SK-N-SH (cell line): ENCODE results near the gene PROSER2. TPM values are rescaled to one million over a fixed set of nuclear protein-coding genes. Genes with fewer than 3 reads are reported as not detected.

Experiments used
- CTCF ChIA-PET: fragments of 300-600, 350-600 bp; formaldehyde crosslinking; extraction: SDS; loops from one replicate; lab custom pipeline; 2021; lab: Yijun Ruan, JAX
- POLR2A ChIA-PET: fragments of 350-600 bp; sonication (Branson Sonifier 250); formaldehyde crosslinking; extraction: SDS; loops from one replicate; lab custom pipeline; 2020; ENCODE audit warnings: antibody characterized with exemption, inconsistent platforms; lab: Yijun Ruan, JAX
- DNase-seq: peaks from one replicate; pipeline ENCODE4 v3.0.0; 2012
- H2AFZ ChIP-seq: fragments of 200-600 bp; sonication (generic); 2 replicates; pipeline ENCODE4 v1.8.1; 2016; ENCODE audit warnings: antibody characterized with exemption, mild to moderate bottlenecking, low read depth
- H3F3A ChIP-seq: fragments of 200-600 bp; sonication (generic); replicated peaks from 2 replicates; pipeline ENCODE3; 2016; ENCODE audit warnings: antibody characterized with exemption, mild to moderate bottlenecking; ENCODE audit not compliant: insufficient read depth
- H3K27ac ChIP-seq, 2 experiments: fragments of 200-500 bp in 1 of 2; fragments of 200-600 bp in 1 of 2; sonication (Bioruptor generic) in 1 of 2; sonication (generic), shearing (Covaris generic) in 1 of 2; 2 replicates each; pipeline versions ENCODE4 v1.5.1 to v1.6.1; 2014 to 2016; ENCODE audit warnings: low read depth in 2 of 2, inconsistent platforms in 1 of 2, low read length in 1 of 2, mild to moderate bottlenecking in 1 of 2, mixed read lengths in 1 of 2
- H3K27me3 ChIP-seq: fragments of 200-600 bp; sonication (generic), shearing (Covaris generic); 2 replicates; pipeline ENCODE4 v1.6.1; 2016; ENCODE audit warnings: mixed run types; ENCODE audit not compliant: insufficient read depth
- H3K36me3 ChIP-seq, 2 experiments: fragments of 200-500 bp in 1 of 2; fragments of 200-600 bp in 1 of 2; sonication (Bioruptor generic) in 1 of 2; sonication (generic) in 1 of 2; replicated peaks in 1 of 2; 2 replicates each; pipeline versions ENCODE3 to v1.5.1; 2014 to 2016; ENCODE audit warnings: low read length in 1 of 2, mild to moderate bottlenecking in 1 of 2; ENCODE audit not compliant: insufficient read depth in 2 of 2, control insufficient read depth in 1 of 2
- H3K4me1 ChIP-seq, 2 experiments: fragments of 200-500 bp in 1 of 2; fragments of 200-600 bp in 1 of 2; sonication (Bioruptor generic) in 1 of 2; sonication (generic), shearing (Covaris generic) in 1 of 2; 2 replicates each; pipeline versions ENCODE4 v1.5.1 to v1.6.1; 2014 to 2016; ENCODE audit warnings: low read depth in 1 of 2, low read length in 1 of 2, mixed run types in 1 of 2; ENCODE audit not compliant: insufficient read depth in 2 of 2, control insufficient read depth in 1 of 2
- H3K4me2 ChIP-seq: fragments of 200-600 bp; sonication (generic), shearing (Covaris generic); 2 replicates; pipeline ENCODE4 v1.6.1; 2017; ENCODE audit warnings: mixed run types
- H3K4me3 ChIP-seq, 2 experiments: fragments of 200-500 bp in 1 of 2; fragments of 200-600 bp in 1 of 2; sonication (Bioruptor generic) in 1 of 2; sonication (generic), shearing (Covaris generic) in 1 of 2; 2 replicates each; pipeline versions ENCODE4 v1.5.1 to v1.8.1; 2014 to 2016; ENCODE audit warnings: low read depth in 2 of 2, inconsistent platforms in 1 of 2, low read length in 1 of 2, mild to moderate bottlenecking in 1 of 2, mixed read lengths in 1 of 2, moderate library complexity in 1 of 2
- H3K79me2 ChIP-seq: fragments of 200-600 bp; sonication (generic); 2 replicates; pipeline ENCODE4 v1.8.1; 2017; ENCODE audit warnings: mild to moderate bottlenecking; ENCODE audit not compliant: insufficient read depth
- H3K9ac ChIP-seq: fragments of 200-600 bp; sonication (generic); 2 replicates; pipeline ENCODE4 v1.6.1; 2017; ENCODE audit warnings: mixed run types
- H3K9me2 ChIP-seq: fragments of 200-600 bp; sonication (generic); 2 replicates; pipeline ENCODE4 v1.6.1; 2017; ENCODE audit warnings: mixed run types
- H3K9me3 ChIP-seq: fragments of 200-600 bp; sonication (generic); 2 replicates; pipeline ENCODE4 v1.6.1; 2017; ENCODE audit warnings: mixed run types, mild to moderate bottlenecking, moderate library complexity
- H4K20me1 ChIP-seq: fragments of 200-600 bp; sonication (generic); 2 replicates; pipeline ENCODE4 v1.6.1; 2017; ENCODE audit warnings: mild to moderate bottlenecking, mixed run types; ENCODE audit not compliant: insufficient read depth
- ELF1 ChIP-seq: IDR thresholded peaks from 2 replicates; pipeline ENCODE4 v1.4.0; 2012
- EZH2phosphoT487 ChIP-seq: fragments of 200-600 bp; sonication (generic); IDR thresholded peaks from 2 replicates; pipeline ENCODE4 v1.6.1; 2017; ENCODE audit warnings: low read depth, mixed run types, mild to moderate bottlenecking, antibody characterized with exemption, moderate library complexity, borderline replicate concordance
- FOSL2 ChIP-seq: IDR thresholded peaks from 2 replicates; pipeline ENCODE4 v1.4.0; 2012; ENCODE audit warnings: low read depth, mild to moderate bottlenecking, moderate library complexity, borderline replicate concordance
- FOXJ3 ChIP-seq: sonication (generic); formaldehyde crosslinking; IDR thresholded peaks from 2 replicates; pipeline ENCODE4 v1.5.1; 2020; ENCODE audit warnings: mild to moderate bottlenecking, missing genetic modification reagents
- GABPA ChIP-seq: IDR thresholded peaks from 2 replicates; pipeline ENCODE4 v1.4.0; 2012; ENCODE audit warnings: low read depth, mild to moderate bottlenecking
- GATA2 ChIP-seq: sonication (generic); formaldehyde crosslinking; IDR thresholded peaks from 2 replicates; pipeline ENCODE4 v1.5.0; 2020; ENCODE audit warnings: mild to moderate bottlenecking, missing genetic modification reagents
- JUND ChIP-seq: IDR thresholded peaks from 2 replicates; pipeline ENCODE4 v1.4.0; 2012
- MEF2A ChIP-seq: IDR thresholded peaks from 2 replicates; pipeline ENCODE4 v1.4.0; 2012; ENCODE audit warnings: low read depth, borderline replicate concordance
- MXI1 ChIP-seq: IDR thresholded peaks from 2 replicates; pipeline ENCODE4 v1.6.1; 2012; ENCODE audit warnings: mild to moderate bottlenecking, low read depth, low read length, improper control_type of control experiment
- NFIC ChIP-seq: IDR thresholded peaks from 2 replicates; pipeline ENCODE4 v1.4.0; 2012; ENCODE audit warnings: borderline replicate concordance
- NRF1 ChIP-seq: IDR thresholded peaks from 2 replicates; pipeline ENCODE4 v1.6.1; 2012; ENCODE audit warnings: low read depth, mild to moderate bottlenecking, low read length
- RAD21 ChIP-seq: IDR thresholded peaks from 2 replicates; pipeline ENCODE4 v1.6.1; 2012; ENCODE audit warnings: mild to moderate bottlenecking, low read length
- RFX5 ChIP-seq: IDR thresholded peaks from 2 replicates; pipeline ENCODE4 v1.6.1; 2012; ENCODE audit warnings: mild to moderate bottlenecking, improper control_type of control experiment, low read length
- SIN3A ChIP-seq: IDR thresholded peaks from 2 replicates; pipeline ENCODE4 v1.6.1; 2012; ENCODE audit warnings: low read depth, mild to moderate bottlenecking, low read length, moderate library complexity, borderline replicate concordance
- TEAD4 ChIP-seq: IDR thresholded peaks from 2 replicates; pipeline ENCODE4 v1.4.0; 2012; ENCODE audit warnings: mild to moderate bottlenecking, borderline replicate concordance; ENCODE audit not compliant: insufficient read depth
- WGBS: methylation state at CpG from one replicate; pipeline ENCODE4 v1.1.6; 2017; ENCODE audit warnings: low lambda C conversion rate; 5-methylcytosine and 5-hydroxymethylcytosine counted together
- polyA plus RNA-seq, 3 experiments: library from polyadenylated mRNA; depleted of rRNA; stranded (reverse); fragments of >200 nt; gene quantifications; 2 replicates each; pipeline ENCODE4 v1.2.3, GENCODE V29; 2012
- TF ChIP-seq, protein P1 (sequence below): IDR thresholded peaks from 2 replicates; pipeline ENCODE4 v1.6.1; 2012; ENCODE audit warnings: mild to moderate bottlenecking, low read depth, low read length, moderate library complexity
- TF ChIP-seq, protein P2 (sequence below): IDR thresholded peaks from 2 replicates; pipeline ENCODE4; 2012
- TF ChIP-seq, protein P3 (sequence below): fragments of 150-350 bp; IDR thresholded peaks from 2 replicates; pipeline ENCODE4 v1.6.1; 2016; ENCODE audit warnings: mild to moderate bottlenecking, low read depth, low read length
- TF ChIP-seq, protein P4 (sequence below): IDR thresholded peaks from 2 replicates; pipeline ENCODE4 v1.4.0; 2012; ENCODE audit warnings: low read depth, borderline replicate concordance
- TF ChIP-seq, protein P5 (sequence below): IDR thresholded peaks from 2 replicates; pipeline ENCODE4 v1.4.0; 2012; ENCODE audit warnings: low read depth, borderline replicate concordance

Gene PROSER2
- polyA plus RNA-seq, 1 of the 3 experiments (the other 2 are of a cell fraction) = 0.95 TPM

DNA sequence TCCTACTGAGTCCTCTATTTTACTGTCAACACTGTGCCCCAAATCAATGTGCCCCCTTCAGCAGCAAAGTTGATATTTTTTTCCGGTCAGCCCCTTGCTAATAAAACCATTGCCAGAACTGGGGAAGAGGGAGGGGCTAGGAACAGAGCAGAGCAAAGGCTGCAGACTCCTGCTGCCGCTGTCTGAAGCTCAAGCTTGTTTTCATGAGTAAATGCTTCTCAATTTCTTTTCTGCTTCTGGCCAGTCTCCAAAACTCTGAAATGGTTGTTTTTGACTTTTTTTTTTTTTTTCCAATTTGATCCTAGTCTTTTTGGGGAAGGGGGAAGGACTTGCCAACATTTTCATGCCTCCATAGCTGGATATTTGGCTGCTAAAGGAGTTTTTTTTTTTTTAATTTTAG is 26.7 kb upstream of the PROSER2 start:
- 86% methylated on average over 2 of the region's 2 CpGs for WGBS
- POLR2A ChIA-PET = no interaction called here
- H3F3A ChIP-seq = no peaks in the 10 kb centered on the region

DNA sequence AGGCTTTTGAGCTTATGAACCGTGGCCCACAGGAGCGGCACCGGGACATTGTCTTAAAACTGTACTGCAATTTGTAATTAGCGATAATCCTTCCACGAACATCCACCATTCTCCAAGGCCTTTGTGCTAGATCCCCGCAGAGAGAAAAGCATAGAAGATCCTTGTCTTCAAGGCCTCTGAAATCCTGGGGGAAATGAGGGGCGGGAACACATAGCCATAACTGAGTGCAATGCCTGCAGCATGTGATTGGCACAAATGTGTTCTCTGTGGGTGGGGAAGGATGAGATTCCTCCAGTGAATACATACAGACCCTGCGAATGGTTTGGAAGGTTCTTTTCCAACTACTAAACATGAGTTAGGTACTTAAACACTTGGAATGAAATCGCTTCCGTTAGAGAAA is 25.9 kb upstream of the PROSER2 start:
- Histone ChIP-seq H3K79me2 (no peaks in the 10 kb centered on the region), H3K4me3 (no peak overlapping the region), H2AFZ (no peak overlapping the region), H3K4me1 (peaks cover 4 to 8% of the 10 kb centered on the region in 2 experiments; a peak in 2 of 4 replicates), H3K9me3 (no peaks in the 10 kb centered on the region), H3K36me3 (no peaks in the 10 kb centered on the region), H3K27ac (no peak overlapping the region), H4K20me1 (no peaks in the 10 kb centered on the region), H3K4me2 (no peak overlapping the region), H3K27me3 (no peaks in the 10 kb centered on the region), H3K9ac (no peak overlapping the region), H3K9me2 (no peaks in the 10 kb centered on the region), H3F3A (no peaks in the 10 kb centered on the region)
- DNase-seq = no peak
- WGBS = 89% methylated on average over 10 of the region's 10 CpGs
- POLR2A ChIA-PET = no interaction called here
- CTCF ChIA-PET = interaction anchor here (8.8 kb wide), 1 partner anchor 15 kb away, joined by 48 read pairs; no protein-coding TSS in a partner anchor
- TF ChIP-seq RFX5 (no peak), JUND (no peak), NRF1 (no peak), ELF1 (no peak), NFIC (no peak), FOXJ3 (CRISPR knock-in tag) (no peak), TEAD4 (no peak), FOSL2 (no peak), MXI1 (no peak)
- TF ChIP-seq, protein P1, sequence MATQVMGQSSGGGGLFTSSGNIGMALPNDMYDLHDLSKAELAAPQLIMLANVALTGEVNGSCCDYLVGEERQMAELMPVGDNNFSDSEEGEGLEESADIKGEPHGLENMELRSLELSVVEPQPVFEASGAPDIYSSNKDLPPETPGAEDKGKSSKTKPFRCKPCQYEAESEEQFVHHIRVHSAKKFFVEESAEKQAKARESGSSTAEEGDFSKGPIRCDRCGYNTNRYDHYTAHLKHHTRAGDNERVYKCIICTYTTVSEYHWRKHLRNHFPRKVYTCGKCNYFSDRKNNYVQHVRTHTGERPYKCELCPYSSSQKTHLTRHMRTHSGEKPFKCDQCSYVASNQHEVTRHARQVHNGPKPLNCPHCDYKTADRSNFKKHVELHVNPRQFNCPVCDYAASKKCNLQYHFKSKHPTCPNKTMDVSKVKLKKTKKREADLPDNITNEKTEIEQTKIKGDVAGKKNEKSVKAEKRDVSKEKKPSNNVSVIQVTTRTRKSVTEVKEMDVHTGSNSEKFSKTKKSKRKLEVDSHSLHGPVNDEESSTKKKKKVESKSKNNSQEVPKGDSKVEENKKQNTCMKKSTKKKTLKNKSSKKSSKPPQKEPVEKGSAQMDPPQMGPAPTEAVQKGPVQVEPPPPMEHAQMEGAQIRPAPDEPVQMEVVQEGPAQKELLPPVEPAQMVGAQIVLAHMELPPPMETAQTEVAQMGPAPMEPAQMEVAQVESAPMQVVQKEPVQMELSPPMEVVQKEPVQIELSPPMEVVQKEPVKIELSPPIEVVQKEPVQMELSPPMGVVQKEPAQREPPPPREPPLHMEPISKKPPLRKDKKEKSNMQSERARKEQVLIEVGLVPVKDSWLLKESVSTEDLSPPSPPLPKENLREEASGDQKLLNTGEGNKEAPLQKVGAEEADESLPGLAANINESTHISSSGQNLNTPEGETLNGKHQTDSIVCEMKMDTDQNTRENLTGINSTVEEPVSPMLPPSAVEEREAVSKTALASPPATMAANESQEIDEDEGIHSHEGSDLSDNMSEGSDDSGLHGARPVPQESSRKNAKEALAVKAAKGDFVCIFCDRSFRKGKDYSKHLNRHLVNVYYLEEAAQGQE = no peak
- TF ChIP-seq, protein P2, sequence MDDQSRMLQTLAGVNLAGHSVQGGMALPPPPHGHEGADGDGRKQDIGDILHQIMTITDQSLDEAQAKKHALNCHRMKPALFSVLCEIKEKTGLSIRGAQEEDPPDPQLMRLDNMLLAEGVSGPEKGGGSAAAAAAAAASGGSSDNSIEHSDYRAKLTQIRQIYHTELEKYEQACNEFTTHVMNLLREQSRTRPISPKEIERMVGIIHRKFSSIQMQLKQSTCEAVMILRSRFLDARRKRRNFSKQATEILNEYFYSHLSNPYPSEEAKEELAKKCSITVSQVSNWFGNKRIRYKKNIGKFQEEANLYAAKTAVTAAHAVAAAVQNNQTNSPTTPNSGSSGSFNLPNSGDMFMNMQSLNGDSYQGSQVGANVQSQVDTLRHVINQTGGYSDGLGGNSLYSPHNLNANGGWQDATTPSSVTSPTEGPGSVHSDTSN = no peak

More for the DNA sequence above, 26.7 kb upstream of the PROSER2 start:
- no peak overlapping the region for H3K27ac ChIP-seq
- H3K36me3 ChIP-seq = no peaks in the 10 kb centered on the region
- H3K79me2 ChIP-seq = no peaks in the 10 kb centered on the region
- no peak overlapping the region for H3K9ac ChIP-seq
- no peak overlapping the region for H3K4me2 ChIP-seq
- H3K27me3 ChIP-seq = no peaks in the 10 kb centered on the region
- H4K20me1 ChIP-seq = no peaks in the 10 kb centered on the region
- no peak for DNase-seq
- no peak overlapping the region for H3K4me3 ChIP-seq
- no peaks in the 10 kb centered on the region for H3K9me3 ChIP-seq
- H3K9me2 ChIP-seq = no peaks in the 10 kb centered on the region
- H2AFZ ChIP-seq = no peak overlapping the region
- H3K4me1 ChIP-seq = peaks cover 4 to 8% of the 10 kb centered on the region in 2 experiments; a peak in 2 of 4 replicates
- CTCF ChIA-PET = interaction anchor here (1.1 to 8.8 kb wide), 3 partner anchors 14 to 23 kb away, joined by 3 to 48 read pairs (median 5); no protein-coding TSS in a partner anchor
- no peak for TF ChIP-seq RAD21
- TF ChIP-seq NRF1 = no peak
- TF ChIP-seq SIN3A = no peak
- TF ChIP-seq, protein P3, sequence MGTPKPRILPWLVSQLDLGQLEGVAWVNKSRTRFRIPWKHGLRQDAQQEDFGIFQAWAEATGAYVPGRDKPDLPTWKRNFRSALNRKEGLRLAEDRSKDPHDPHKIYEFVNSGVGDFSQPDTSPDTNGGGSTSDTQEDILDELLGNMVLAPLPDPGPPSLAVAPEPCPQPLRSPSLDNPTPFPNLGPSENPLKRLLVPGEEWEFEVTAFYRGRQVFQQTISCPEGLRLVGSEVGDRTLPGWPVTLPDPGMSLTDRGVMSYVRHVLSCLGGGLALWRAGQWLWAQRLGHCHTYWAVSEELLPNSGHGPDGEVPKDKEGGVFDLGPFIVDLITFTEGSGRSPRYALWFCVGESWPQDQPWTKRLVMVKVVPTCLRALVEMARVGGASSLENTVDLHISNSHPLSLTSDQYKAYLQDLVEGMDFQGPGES = no peak
- no peak for TF ChIP-seq FOSL2
- no peak for TF ChIP-seq GABPA
- TF ChIP-seq, protein P4, sequence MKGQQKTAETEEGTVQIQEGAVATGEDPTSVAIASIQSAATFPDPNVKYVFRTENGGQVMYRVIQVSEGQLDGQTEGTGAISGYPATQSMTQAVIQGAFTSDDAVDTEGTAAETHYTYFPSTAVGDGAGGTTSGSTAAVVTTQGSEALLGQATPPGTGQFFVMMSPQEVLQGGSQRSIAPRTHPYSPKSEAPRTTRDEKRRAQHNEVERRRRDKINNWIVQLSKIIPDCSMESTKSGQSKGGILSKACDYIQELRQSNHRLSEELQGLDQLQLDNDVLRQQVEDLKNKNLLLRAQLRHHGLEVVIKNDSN = no peak
- TF ChIP-seq GATA2 (CRISPR knock-in tag) = no peak
- no peak for TF ChIP-seq RFX5
- TF ChIP-seq TEAD4 = no peak
- TF ChIP-seq NFIC = no peak
- TF ChIP-seq, protein P5, sequence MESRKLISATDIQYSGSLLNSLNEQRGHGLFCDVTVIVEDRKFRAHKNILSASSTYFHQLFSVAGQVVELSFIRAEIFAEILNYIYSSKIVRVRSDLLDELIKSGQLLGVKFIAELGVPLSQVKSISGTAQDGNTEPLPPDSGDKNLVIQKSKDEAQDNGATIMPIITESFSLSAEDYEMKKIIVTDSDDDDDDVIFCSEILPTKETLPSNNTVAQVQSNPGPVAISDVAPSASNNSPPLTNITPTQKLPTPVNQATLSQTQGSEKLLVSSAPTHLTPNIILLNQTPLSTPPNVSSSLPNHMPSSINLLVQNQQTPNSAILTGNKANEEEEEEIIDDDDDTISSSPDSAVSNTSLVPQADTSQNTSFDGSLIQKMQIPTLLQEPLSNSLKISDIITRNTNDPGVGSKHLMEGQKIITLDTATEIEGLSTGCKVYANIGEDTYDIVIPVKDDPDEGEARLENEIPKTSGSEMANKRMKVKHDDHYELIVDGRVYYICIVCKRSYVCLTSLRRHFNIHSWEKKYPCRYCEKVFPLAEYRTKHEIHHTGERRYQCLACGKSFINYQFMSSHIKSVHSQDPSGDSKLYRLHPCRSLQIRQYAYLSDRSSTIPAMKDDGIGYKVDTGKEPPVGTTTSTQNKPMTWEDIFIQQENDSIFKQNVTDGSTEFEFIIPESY = no peak
- no peak for TF ChIP-seq EZH2phosphoT487
- no peak for TF ChIP-seq MEF2A
